ENCODE measurements around the gene C19orf38. TPM values are rescaled to one million over a fixed set of nuclear protein-coding genes. Genes with fewer than 3 reads are reported as not detected.

Gene C19orf38
- total and polyA plus RNA-seq, 4 donors, result 4.2 to 48.7 (median 8.3) TPM

DNA sequence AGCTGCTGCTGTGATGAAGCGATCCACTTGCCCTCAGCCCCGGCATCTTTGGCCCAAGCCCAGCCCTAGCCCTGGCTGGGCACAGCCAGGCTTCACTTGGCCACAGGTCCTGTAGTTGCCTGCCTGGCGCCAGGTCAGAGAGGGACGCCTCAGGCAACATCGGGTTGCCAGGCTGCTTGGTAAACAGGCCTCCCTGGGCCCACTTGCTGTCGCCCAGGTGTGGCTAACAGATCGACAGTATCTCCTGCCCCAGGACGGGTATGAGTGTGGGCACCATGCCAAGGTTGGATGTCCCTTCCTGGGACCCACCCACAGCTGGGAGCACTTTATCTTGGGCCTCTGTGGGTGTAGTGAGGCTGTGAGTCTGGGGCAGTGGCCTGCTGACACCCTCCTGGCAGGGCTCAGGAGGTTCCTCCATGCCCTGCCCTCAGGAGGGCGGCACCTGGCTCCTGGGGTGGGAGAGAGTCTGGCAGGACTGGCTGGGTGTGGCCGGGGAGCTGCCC is 51.0 kb downstream of the C19orf38 start:
- H3K9ac ChIP-seq (ENCODE audit: insufficient read depth in 1 of 2, low read length in 2 of 2), result no peak overlapping the region
- H3K4me1 ChIP-seq (ENCODE audit: control insufficient read depth in 5 of 5, insufficient read depth in 5 of 5, low read length in 5 of 5), result peaks cover 0 to 7% (median 0%) of the 10 kb centered on the region in 5 donors
- ATAC-seq (ENCODE audit: insufficient read depth, low FRiP score), result no peak
- DNase-seq, result no peak
- 61 to 76% methylated on average over 10 of the region's 10 CpGs for WGBS, 2 donors
- TF ChIP-seq, protein P1, sequence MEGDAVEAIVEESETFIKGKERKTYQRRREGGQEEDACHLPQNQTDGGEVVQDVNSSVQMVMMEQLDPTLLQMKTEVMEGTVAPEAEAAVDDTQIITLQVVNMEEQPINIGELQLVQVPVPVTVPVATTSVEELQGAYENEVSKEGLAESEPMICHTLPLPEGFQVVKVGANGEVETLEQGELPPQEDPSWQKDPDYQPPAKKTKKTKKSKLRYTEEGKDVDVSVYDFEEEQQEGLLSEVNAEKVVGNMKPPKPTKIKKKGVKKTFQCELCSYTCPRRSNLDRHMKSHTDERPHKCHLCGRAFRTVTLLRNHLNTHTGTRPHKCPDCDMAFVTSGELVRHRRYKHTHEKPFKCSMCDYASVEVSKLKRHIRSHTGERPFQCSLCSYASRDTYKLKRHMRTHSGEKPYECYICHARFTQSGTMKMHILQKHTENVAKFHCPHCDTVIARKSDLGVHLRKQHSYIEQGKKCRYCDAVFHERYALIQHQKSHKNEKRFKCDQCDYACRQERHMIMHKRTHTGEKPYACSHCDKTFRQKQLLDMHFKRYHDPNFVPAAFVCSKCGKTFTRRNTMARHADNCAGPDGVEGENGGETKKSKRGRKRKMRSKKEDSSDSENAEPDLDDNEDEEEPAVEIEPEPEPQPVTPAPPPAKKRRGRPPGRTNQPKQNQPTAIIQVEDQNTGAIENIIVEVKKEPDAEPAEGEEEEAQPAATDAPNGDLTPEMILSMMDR (IDR thresholded peaks at IDR 0.05; ENCODE audit: control extremely low read depth, extremely low read depth), result no peak
- H3K27ac ChIP-seq (ENCODE audit: low read depth in 1 of 2, low read length in 1 of 2), result peak overlapping the region in 1 of 2 donors; percentile 73
- H3K9me3 ChIP-seq (ENCODE audit: control insufficient read depth in 4 of 4, insufficient read depth in 3 of 4, low read length in 3 of 4), result no peaks in the 10 kb centered on the region
- no peaks in the 10 kb centered on the region for H3K27me3 ChIP-seq (ENCODE audit: control insufficient read depth in 3 of 3, insufficient read depth in 3 of 3, low read length in 2 of 3)
- H3K36me3 ChIP-seq (ENCODE audit: control insufficient read depth in 4 of 4, insufficient read depth in 4 of 4, low read length in 4 of 4), result no peaks in the 10 kb centered on the region
- H3K4me3 ChIP-seq, result no peak overlapping the region

DNA sequence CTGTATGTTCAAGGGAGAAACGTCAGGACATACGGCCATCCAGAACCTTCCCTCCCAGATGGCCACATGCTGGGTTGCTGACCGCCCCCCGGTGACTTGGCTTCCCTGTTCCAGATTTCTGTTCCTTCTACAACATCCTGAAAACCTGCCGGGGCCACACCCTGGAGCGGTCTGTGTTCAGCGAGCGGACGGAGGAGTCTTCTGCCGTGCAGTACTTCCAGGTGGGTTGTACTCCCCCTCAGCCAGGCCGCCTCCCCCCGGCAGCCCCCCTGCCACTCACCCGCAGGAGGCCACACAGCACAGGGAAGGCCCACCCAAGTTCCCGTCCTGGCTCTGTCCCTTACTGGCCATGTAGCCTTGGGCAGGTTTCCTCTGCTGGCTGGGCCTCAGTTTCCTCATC is 59.7 kb downstream of the C19orf38 start:
- ATAC-seq (ENCODE audit: insufficient read depth, low FRiP score) (no peak), DNase-seq (no peak)
- TF ChIP-seq, protein P1 (IDR thresholded peaks at IDR 0.05; ENCODE audit: control extremely low read depth, extremely low read depth), result no peak
- 89 to 90% methylated on average over 14 of the region's 14 CpGs for WGBS, 2 donors
- H3K9ac ChIP-seq (ENCODE audit: insufficient read depth in 1 of 2, low read length in 2 of 2), result no peak overlapping the region
- H3K36me3 ChIP-seq (ENCODE audit: control insufficient read depth in 4 of 4, insufficient read depth in 4 of 4, low read length in 4 of 4), result peaks cover 5 to 42% (median 16%) of the 10 kb centered on the region in 4 donors
- no peaks in the 10 kb centered on the region for H3K9me3 ChIP-seq (ENCODE audit: control insufficient read depth in 4 of 4, insufficient read depth in 3 of 4, low read length in 3 of 4)
- no peak overlapping the region for H3K27ac ChIP-seq (ENCODE audit: low read depth in 1 of 2, low read length in 1 of 2)
- no peaks in the 10 kb centered on the region for H3K4me1 ChIP-seq (ENCODE audit: control insufficient read depth in 5 of 5, insufficient read depth in 5 of 5, low read length in 5 of 5)
- H3K4me3 ChIP-seq, result no peak overlapping the region
- H3K27me3 ChIP-seq (ENCODE audit: control insufficient read depth in 3 of 3, insufficient read depth in 3 of 3, low read length in 2 of 3), result no peaks in the 10 kb centered on the region

DNA sequence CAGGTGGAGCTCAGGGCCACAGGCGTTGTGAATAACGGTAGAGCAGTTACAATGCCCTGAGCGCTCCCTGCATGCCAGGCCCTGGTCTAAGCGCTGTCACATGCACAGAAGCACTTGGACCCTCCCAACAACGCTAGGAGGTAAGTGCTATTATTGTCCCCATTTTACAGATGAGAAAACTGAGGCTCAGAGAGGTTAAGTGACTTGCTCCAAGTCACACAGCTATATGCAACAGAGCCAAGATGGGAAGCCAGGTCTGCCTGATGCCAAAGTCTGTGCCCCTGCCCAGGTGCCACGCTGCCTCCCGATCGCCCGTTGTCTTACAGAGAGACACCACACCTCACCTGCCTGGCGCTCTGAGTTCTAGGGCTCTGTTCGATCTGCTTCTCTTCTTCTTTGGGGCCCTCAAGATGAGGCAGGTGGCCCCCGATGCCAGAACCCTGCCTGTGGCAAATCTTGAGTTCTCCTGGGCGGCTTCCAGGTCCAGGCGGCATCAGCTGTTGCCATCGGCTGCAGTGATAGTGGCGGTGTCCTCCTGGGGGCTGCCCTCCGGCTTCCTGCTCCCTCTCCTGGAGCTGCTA is 60.3 kb downstream of the C19orf38 start:
- no peaks in the 10 kb centered on the region for H3K4me1 ChIP-seq (ENCODE audit: control insufficient read depth in 5 of 5, insufficient read depth in 5 of 5, low read length in 5 of 5)
- no peaks in the 10 kb centered on the region for H3K9me3 ChIP-seq (ENCODE audit: control insufficient read depth in 4 of 4, insufficient read depth in 3 of 4, low read length in 3 of 4)
- H3K27ac ChIP-seq (ENCODE audit: low read depth in 1 of 2, low read length in 1 of 2), result no peak overlapping the region
- H3K4me3 ChIP-seq, result no peak overlapping the region
- no peak for DNase-seq
- WGBS, 2 donors, result 96 to 98% methylated on average over 17 of the region's 17 CpGs
- TF ChIP-seq, protein P1 (IDR thresholded peaks at IDR 0.05; ENCODE audit: control extremely low read depth, extremely low read depth), result no peak
- no peaks in the 10 kb centered on the region for H3K27me3 ChIP-seq (ENCODE audit: control insufficient read depth in 3 of 3, insufficient read depth in 3 of 3, low read length in 2 of 3)
- peaks cover 6 to 42% (median 16%) of the 10 kb centered on the region in 4 donors for H3K36me3 ChIP-seq (ENCODE audit: control insufficient read depth in 4 of 4, insufficient read depth in 4 of 4, low read length in 4 of 4)
- H3K9ac ChIP-seq (ENCODE audit: insufficient read depth in 1 of 2, low read length in 2 of 2), result no peak overlapping the region
- no peak for ATAC-seq (ENCODE audit: insufficient read depth, low FRiP score)

All from lung (tissue), 12 donors.